HepG2 (cell line): ENCODE data around the gene MTFR1L. TPM values are rescaled to one million over a fixed set of nuclear protein-coding genes. Genes with fewer than 3 reads are reported as not detected.
A peak's percentile ranks its signal among the peaks of the same experiment; 100 is the strongest.

Experiments
- ATF7-NPFF ChIP-seq: sonication (generic); formaldehyde crosslinking; IDR thresholded peaks from 2 replicates; pipeline ENCODE4 v1.8.1; 2023; ENCODE audit warnings: mild to moderate bottlenecking, low read depth, missing genetic modification reagents, moderate library complexity
- BCL6 ChIP-seq: IDR thresholded peaks from 2 replicates; pipeline ENCODE4 v1.6.1; 2016; ENCODE audit warnings: missing genetic modification reagents, missing compliant biosample characterization
- HCFC1 ChIP-seq: fragments of 150-350 bp; IDR thresholded peaks from 2 replicates; pipeline ENCODE4 v1.6.1; 2014; ENCODE audit warnings: low read depth, low read length
- LCORL ChIP-seq, 2 experiments: fragments of 450-650 bp in 1 of 2; sonication (generic) in 1 of 2; formaldehyde crosslinking in 1 of 2; IDR thresholded peaks; 2 replicates each; pipeline versions ENCODE4 v1.5.0 to v1.6.1; 2017 to 2020; ENCODE audit warnings: antibody characterized with exemption in 1 of 2, missing genetic modification reagents in 1 of 2
- NCOR1 ChIP-seq: fragments of 200-600 bp; sonication (generic); IDR thresholded peaks from 2 replicates; pipeline ENCODE4 v1.7.0; 2017; ENCODE audit warnings: antibody characterized with exemption, low read length, borderline replicate concordance
- NFE2 ChIP-seq: sonication (generic); formaldehyde crosslinking; IDR thresholded peaks from 2 replicates; pipeline ENCODE4 v1.4.0; 2020; ENCODE audit warnings: missing genetic modification reagents
- POLR2AphosphoS2 ChIP-seq: IDR thresholded peaks from 2 replicates; pipeline ENCODE4 v1.6.1; 2011; ENCODE audit warnings: low read depth, low read length, improper control_type of control experiment
- PTBP1 ChIP-seq: fragments of 200-400 bp; formaldehyde crosslinking; IDR thresholded peaks from 2 replicates; pipeline ENCODE4 v1.6.1; 2018; ENCODE audit warnings: low read length, low read depth; ENCODE audit not compliant: poor library complexity, severe bottlenecking
- RFX5 ChIP-seq: IDR thresholded peaks from 2 replicates; pipeline ENCODE4 v1.6.1; 2011; ENCODE audit warnings: low read depth, low read length, improper control_type of control experiment
- SKI ChIP-seq: fragments of 450-650 bp; IDR thresholded peaks from one replicate; pipeline ENCODE4 v1.6.1; 2018; ENCODE audit warnings: mild to moderate bottlenecking; ENCODE audit not compliant: partially characterized antibody
- SMC3 ChIP-seq: IDR thresholded peaks from 2 replicates; pipeline ENCODE4 v1.6.1; 2011; ENCODE audit warnings: low read length, improper control_type of control experiment
- STAG1 ChIP-seq: sonication (generic); formaldehyde crosslinking; IDR thresholded peaks from 2 replicates; pipeline ENCODE4 v1.4.0; 2020; ENCODE audit warnings: missing genetic modification reagents
- TRIM22 ChIP-seq: fragments of 450-650 bp; IDR thresholded peaks from 2 replicates; pipeline ENCODE4 v1.6.1; 2017
- ZBTB49 ChIP-seq: sonication (generic); formaldehyde crosslinking; IDR thresholded peaks from 2 replicates; pipeline ENCODE4 v1.4.0; 2020; ENCODE audit warnings: missing genetic modification reagents, borderline replicate concordance
- ZMAT3 ChIP-seq: sonication (generic); formaldehyde crosslinking; conservative IDR thresholded peaks from 2 replicates; pipeline ENCODE4 v1.7.0; 2021; ENCODE audit warnings: missing genetic modification reagents
- ZMYM4 ChIP-seq: sonication (generic); formaldehyde crosslinking; IDR thresholded peaks from 2 replicates; pipeline ENCODE4 v1.8.1; 2023; ENCODE audit warnings: mild to moderate bottlenecking, missing genetic modification reagents
- ZNF12 ChIP-seq: sonication (generic); formaldehyde crosslinking; IDR thresholded peaks from 2 replicates; pipeline ENCODE4 v1.5.0; 2020; ENCODE audit warnings: missing genetic modification reagents
- ZNF18 ChIP-seq: sonication (generic); formaldehyde crosslinking; IDR thresholded peaks from 2 replicates; pipeline ENCODE4 v1.8.0; 2022; ENCODE audit warnings: mild to moderate bottlenecking, missing genetic modification reagents; ENCODE audit not compliant: insufficient replicate concordance
- ZNF337 ChIP-seq: sonication (generic); formaldehyde crosslinking; IDR thresholded peaks from 2 replicates; pipeline ENCODE4 v1.5.1; 2020; ENCODE audit warnings: missing genetic modification reagents, low read depth, mild to moderate bottlenecking, borderline replicate concordance
- ZNF576 ChIP-seq: sonication (generic); formaldehyde crosslinking; IDR thresholded peaks from 2 replicates; pipeline ENCODE4 v1.4.0; 2020; ENCODE audit warnings: mild to moderate bottlenecking, missing genetic modification reagents
- ZNF589 ChIP-seq: sonication (generic); formaldehyde crosslinking; conservative IDR thresholded peaks from 2 replicates; pipeline ENCODE4 v1.8.0; 2022; ENCODE audit warnings: mild to moderate bottlenecking, moderate library complexity, missing genetic modification reagents
- ZNF597 ChIP-seq: sonication (generic); formaldehyde crosslinking; IDR thresholded peaks from 2 replicates; pipeline ENCODE4 v1.5.0; 2020; ENCODE audit warnings: missing genetic modification reagents
- ZNF777 ChIP-seq: sonication (generic); formaldehyde crosslinking; IDR thresholded peaks from 2 replicates; pipeline ENCODE4 v1.4.0; 2020; ENCODE audit warnings: missing genetic modification reagents
- ZNF792 ChIP-seq: IDR thresholded peaks from 2 replicates; pipeline ENCODE4 v1.6.1; 2016
- ZNF816 ChIP-seq: sonication (generic); formaldehyde crosslinking; IDR thresholded peaks from 2 replicates; pipeline ENCODE4 v1.8.0; 2022; ENCODE audit warnings: missing genetic modification reagents, mild to moderate bottlenecking, borderline replicate concordance
- ZNF878 ChIP-seq: sonication (generic); formaldehyde crosslinking; IDR thresholded peaks from 2 replicates; pipeline ENCODE4 v1.8.1; 2023; ENCODE audit warnings: mild to moderate bottlenecking, missing genetic modification reagents, moderate library complexity
- polyA plus RNA-seq, 8 experiments: library from polyadenylated mRNA; depleted of rRNA in 3 of 8; stranded (reverse) in 7 of 8; unstranded in 1 of 8; fragments of >200 nt; fragmentation: Illumina TruSeq in 4 of 8; extraction: Trizol in 4 of 8; gene quantifications; 2 replicates each; pipeline versions ENCODE4 v1.2.1 to v1.2.3, GENCODE V29; 2011 to 2016; ENCODE audit warnings: low read depth in 4 of 8, missing spikeins in 1 of 8, mixed read lengths in 1 of 8; ENCODE audit not compliant: insufficient read depth in 1 of 8
- total RNA-seq, 5 experiments: library from RNA; depleted of rRNA; stranded (reverse); fragments of >200 nt; fragmentation: Illumina TruSeq; extraction: Trizol; gene quantifications; 2 replicates each; pipeline ENCODE4 v1.2.3, GENCODE V29; 2016; ENCODE audit warnings: low read depth in 1 of 5

Gene MTFR1L
- total and polyA plus RNA-seq, 2 of the 13 experiments (the other 11 are each of a cell fraction or from before 2014, with no cell fraction given), result 38.0 to 55.7 TPM

GRCh38 chr1:25871086-25871703, 51.4 kb downstream of the MTFR1L start (continued):
- TF ChIP-seq ZBTB49 (no peak), ZNF792 (no peak), NCOR1 (no peak), SMC3 (no peak), ZNF777 (CRISPR knock-in tag) (no peak), RFX5 (no peak), SKI (no peak), STAG1 (CRISPR knock-in tag) (no peak), PTBP1 (no peak), ATF7-NPFF (CRISPR knock-in tag) (no peak), ZNF576 (no peak), HCFC1 (no peak), ZMAT3 (no peak), TRIM22 (no peak), ZMYM4 (no peak), BCL6 (CRISPR knock-in tag) (peak; percentile 32; the same call in 1 of the 2 replicates), POLR2AphosphoS2 (no peak), ZNF589 (CRISPR knock-in tag) (no peak), ZNF878 (CRISPR knock-in tag) (no peak), ZNF337 (CRISPR knock-in tag) (no peak), ZNF816 (no peak), NFE2 (CRISPR knock-in tag) (no peak), ZNF597 (CRISPR knock-in tag) (no peak), LCORL (IDR thresholded peaks at IDR 0.05) (no peak), LCORL (CRISPR knock-in tag; IDR thresholded peaks at IDR 0.05) (peak; percentile 70; the same call in 1 of the 2 replicates), ZNF18 (CRISPR knock-in tag) (peak; percentile 25), ZNF12 (CRISPR knock-in tag) (no peak)
